Stimulated activated CD8-positive, alpha-beta memory T cell treated with anti-CD3 and anti-CD28 coated beads, Interleukin-7, amount 100 ng/mL, for 24 hours (primary cell): ENCODE measurements around the gene KLHL14.

Experiments used
- DNase-seq: peaks from one replicate; pipeline ENCODE4 v3.0.0-alpha.2; 2020; ENCODE audit warnings: low read depth

Gene KLHL14

DNA sequence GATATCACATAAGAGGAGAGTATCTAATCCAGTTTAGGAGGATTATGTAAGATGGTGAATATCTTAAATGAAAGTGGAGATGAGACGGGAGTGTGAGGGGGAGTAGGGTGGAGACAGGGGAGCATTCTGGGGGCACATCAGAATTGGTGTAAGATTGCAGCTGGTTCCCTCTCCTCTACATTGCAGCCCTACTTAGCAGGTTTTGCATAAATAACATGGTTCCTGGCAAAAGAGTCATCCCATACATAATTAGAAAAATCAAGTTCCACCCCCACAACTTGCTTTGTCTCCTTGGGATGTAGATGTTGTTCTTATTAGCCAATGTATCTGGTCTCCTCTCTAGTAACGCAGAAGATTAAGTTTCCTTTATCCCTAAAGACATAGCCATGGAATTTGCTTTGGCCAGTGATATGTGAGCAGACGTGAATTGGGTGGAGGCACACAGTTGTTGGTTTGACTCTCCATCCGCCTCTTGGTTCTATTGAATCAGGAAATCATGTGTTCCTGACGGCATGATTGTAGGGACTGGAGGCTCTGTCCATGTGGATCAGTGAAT lies 137.9 kb downstream of the KLHL14 start:
- DNase-seq: no peak

DNA sequence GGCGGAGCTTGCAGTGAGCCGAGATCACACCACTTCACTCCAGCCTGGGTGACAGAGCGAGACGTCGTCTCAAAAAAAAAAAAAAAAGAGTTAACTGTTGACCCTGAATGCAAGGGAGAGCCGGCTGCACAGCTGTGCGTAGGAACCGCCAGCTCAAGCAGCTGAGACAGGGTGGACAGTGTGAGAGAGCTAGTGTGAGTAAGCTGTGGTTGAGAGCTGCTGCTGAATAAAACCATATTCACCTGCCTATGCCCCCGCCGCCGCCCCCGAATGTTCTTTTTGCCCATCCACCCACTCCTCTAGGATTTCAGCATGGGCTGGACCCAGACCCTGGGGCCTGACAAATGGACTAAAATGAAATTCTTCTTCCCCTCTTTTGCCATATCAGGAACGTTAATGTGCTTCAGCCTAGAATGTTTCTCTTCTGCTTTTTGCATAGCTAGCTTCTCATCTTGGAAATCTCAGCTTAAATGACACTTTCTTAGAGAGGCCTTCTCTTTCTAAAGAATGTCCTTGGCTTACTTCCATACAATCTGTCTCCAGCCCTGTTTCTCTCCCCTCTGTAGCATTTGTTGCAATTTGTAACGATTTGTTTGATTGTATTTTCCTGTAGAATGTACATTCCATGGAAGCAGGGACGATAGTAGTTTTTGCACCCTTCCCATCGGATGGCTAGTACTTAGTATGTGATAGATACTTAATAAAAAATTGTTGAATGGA lies 142.7 kb downstream of the KLHL14 start:
- DNase-seq: no peak

- no peak for DNase-seq
Measured at GRCh38 chr18:32629292-32629691, 143.5 kb downstream of the KLHL14 start.

GRCh38 chr18:32624182-32624723 lies 148.6 kb downstream of the KLHL14 start:
- DNase-seq: no peak

DNA sequence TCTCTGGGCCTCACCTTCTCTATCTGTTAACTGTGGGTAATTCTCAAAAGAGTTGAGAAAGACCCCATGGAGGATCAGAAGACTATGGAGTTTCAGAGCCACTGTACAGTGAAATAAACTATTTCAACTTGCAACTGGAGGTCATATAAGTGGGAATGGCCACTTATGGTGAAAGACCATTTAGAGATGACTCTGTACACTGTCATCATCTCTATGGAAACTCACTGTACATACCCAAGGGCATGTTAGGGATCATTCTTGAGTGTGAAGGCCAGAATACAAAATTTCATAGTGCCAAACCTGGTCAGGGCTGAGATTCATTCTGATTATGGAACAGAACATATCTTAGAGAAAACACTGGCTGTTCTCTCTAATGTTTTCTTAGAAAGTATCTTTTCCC lies 149.3 kb downstream of the KLHL14 start:
- DNase-seq: no peak
